Heart right ventricle (tissue), 16 donors: ENCODE results near the gene IGF1R. TPM values are rescaled to one million over a fixed set of nuclear protein-coding genes. Genes with fewer than 3 reads are reported as not detected.

Experiments used
- ATAC-seq, 8 donors: fragments of 200-7000 bp; cut with Tn5 transposase; one replicate each; pipeline ENCODE4 v1.9.1; 2020; ENCODE audit warnings: mild to moderate bottlenecking in 8 of 8, moderate library complexity in 8 of 8, moderate number of reproducible peaks in 1 of 8
- DNase-seq, 2 donors: peaks; one replicate each; pipeline ENCODE4 v3.0.0-alpha.2; 2020
- H3K27ac ChIP-seq, 10 donors: fragments of 200-600 bp; sonication (generic) in 2 of 10; one replicate each; pipeline versions ENCODE4 v1.5.0 to v1.8.0; 2020 to 2022; ENCODE audit warnings: mild to moderate bottlenecking in 3 of 10
- H3K27me3 ChIP-seq, 7 donors: fragments of 200-600 bp; one replicate each; pipeline ENCODE4 v1.8.0; 2021 to 2022; ENCODE audit warnings: mild to moderate bottlenecking in 2 of 7
- H3K36me3 ChIP-seq, 9 donors: fragments of 200-600 bp; sonication (generic) in 1 of 9; one replicate each; pipeline versions ENCODE4 v1.5.0 to v1.8.0; 2020 to 2022; ENCODE audit warnings: mild to moderate bottlenecking in 2 of 9
- H3K4me1 ChIP-seq, 9 donors: fragments of 200-600 bp; sonication (generic) in 1 of 9; one replicate each; pipeline versions ENCODE4 v1.5.0 to v1.8.0; 2020 to 2022; ENCODE audit warnings: mild to moderate bottlenecking in 4 of 9
- H3K4me3 ChIP-seq, 10 donors: fragments of 200-600 bp; sonication (generic) in 2 of 10; one replicate each; pipeline versions ENCODE4 v1.5.0 to v1.8.0; 2020 to 2022; ENCODE audit warnings: mild to moderate bottlenecking in 7 of 10, moderate library complexity in 2 of 10
- H3K9me3 ChIP-seq, 11 donors: fragments of 200-600 bp in 10 of 11; sonication (generic) in 2 of 11; one replicate each; pipeline versions ENCODE4 v1.5.0 to v1.8.0; 2013 to 2022; ENCODE audit warnings: mild to moderate bottlenecking in 2 of 11, control low read depth in 1 of 11, moderate library complexity in 1 of 11
- CTCF ChIP-seq, 9 donors: fragments of 200-600 bp; sonication (generic) in 2 of 9; IDR thresholded peaks; one replicate each; pipeline versions ENCODE4 v1.5.0 to v1.8.0; 2021 to 2022; ENCODE audit warnings: antibody characterized with exemption in 9 of 9, mild to moderate bottlenecking in 5 of 9, moderate library complexity in 1 of 9
- WGBS, 2 donors: extraction: QIAGEN DNeasy Blood & Tissue Kit; methylation state at CpG; one replicate each; pipeline ENCODE4 v1.1.7; 2013; ENCODE audit warnings: inconsistent platforms in 1 of 2; 5-methylcytosine and 5-hydroxymethylcytosine counted together
- intact Hi-C, 10 donors: fragments of 100-400 bp; cut with DNase I; formaldehyde crosslinking; loops; one replicate each; pipeline versions ENCODE4 v1.11.1 to v1.14.2; 2022
- polyA plus RNA-seq, 2 donors: library from polyadenylated mRNA; stranded (reverse); fragments of 200-250 nt; gene quantifications; one replicate each; pipeline ENCODE4 v1.2.3, GENCODE V29; 2013
- total RNA-seq, 10 donors: library from RNA; stranded (reverse); fragmentation: NEBNext Ultra II Directional in 3 of 10; extraction: Animal tissue kit (Norgen Biotek cat#: 25700) in 3 of 10; gene quantifications; one replicate each; pipeline versions ENCODE4 v1.2.1 to v1.2.4, GENCODE V29; 2021 to 2023
- donor health status: Arrhythmogenic right ventricular cardiomyopathy.
- donor health status: ischemic (EF 13 %, LVEDD 7.1; RV severe dilation, severe dysfunction).
- donor health status: healthy with polysubstance abuse.
- donor health status: DM: no; HTN: yes; CAD: no.
- donor health status: DM: no; HTN: no; CAD: no.
- donor health status: ischemic (EF 25% LVEDD 6.9; RV normal size, moderate dysfunction).
- donor health status: ischemic (EF 25% LVEDD 5.7; RV mildly dilated, moderate dysfunction).
- donor health status: healthy.
- donor health status: DM: yes; HTN: yes; CAD: no.
- donor health status: Ischemic cardiomyopathy.
- donor health status: ischemic (EF 35%, LVEDD 5.7; RV mildly dilated, moderate dysfunction).
- donor health status: nonischemic (EF 11% LVEDD 7.7; RV severe dilation, severe dysfunction).
- donor health status: DM: yes; HTN: yes; CAD: no.
- donor health status: PGD.
- donor health status: ischemic (EF 29% LVEDD 5.4; RV normal size, mild dysfunction).
- donor health status: nonischemic (EF 23%, LVEDD 6.1; RV moderate dilation, normal function).

IGF1R gene
- total and polyA plus RNA-seq, 12 donors, result 3.4 to 88.2 (median 45.9) TPM

- Histone ChIP-seq H3K36me3 (no peaks in the 10 kb centered on the region), H3K27ac (no peak overlapping the region), H3K4me1 (peaks cover 0 to 64% (median 36%) of the 10 kb centered on the region in 9 donors), H3K9me3 (no peaks in the 10 kb centered on the region), H3K27me3 (no peaks in the 10 kb centered on the region), H3K4me3 (no peak overlapping the region)
- intact Hi-C loops, result no loop called here
- TF ChIP-seq CTCF (IDR thresholded peaks at IDR 0.05), result no peak
- no peak for DNase-seq
- 94 to 96% methylated on average over 6 of the region's 6 CpGs for WGBS, 2 donors
- no peak for ATAC-seq
These were observed 94.8 kb downstream of the IGF1R start for GRCh38 chr15:98743177-98743576.

DNA sequence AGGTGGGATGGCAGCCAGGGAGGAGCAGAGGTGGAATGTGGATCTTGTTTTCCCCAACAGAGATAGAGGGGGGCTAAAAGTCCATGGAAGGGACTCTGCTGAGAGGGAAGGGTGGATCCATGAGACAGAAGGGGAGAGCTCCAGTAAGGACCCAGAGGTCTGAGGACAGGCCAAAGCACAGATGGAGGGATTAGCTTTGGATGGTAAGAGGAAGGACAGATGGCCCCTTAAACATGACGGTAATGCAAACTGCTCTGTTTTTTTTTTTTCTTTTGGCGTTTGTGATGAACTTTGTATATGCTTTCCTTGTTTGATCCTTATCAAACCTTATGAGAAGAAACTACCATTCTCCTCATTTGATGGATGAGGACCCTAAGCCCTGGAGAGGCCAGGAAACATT is 96.2 kb downstream of the IGF1R start:
- 70 to 80% methylated on average over 2 of the region's 2 CpGs for WGBS, 2 donors

GRCh38 chr15:98745179-98745578 is 96.8 kb downstream of the IGF1R start:
- Histone ChIP-seq H3K27me3 (no peaks in the 10 kb centered on the region), H3K36me3 (no peaks in the 10 kb centered on the region), H3K4me3 (no peak overlapping the region), H3K4me1 (peaks cover 0 to 66% (median 28%) of the 10 kb centered on the region in 9 donors), H3K27ac (no peak overlapping the region), H3K9me3 (no peaks in the 10 kb centered on the region)
- intact Hi-C loops, result no loop called here
- TF ChIP-seq CTCF (IDR thresholded peaks at IDR 0.05), result no peak
- DNase-seq (no peak), ATAC-seq (no peak)
- WGBS, 2 donors, result 74 to 89% methylated on average over 3 of the region's 3 CpGs

More for the DNA sequence above, 96.2 kb downstream of the IGF1R start:
- H3K4me3 ChIP-seq, result no peak overlapping the region
- DNase-seq (no peak), ATAC-seq (no peak)
- no peak for TF ChIP-seq CTCF (IDR thresholded peaks at IDR 0.05)
- no peak overlapping the region for H3K27ac ChIP-seq
- intact Hi-C loops, result no loop called here
- H3K27me3 ChIP-seq, result no peaks in the 10 kb centered on the region
- no peaks in the 10 kb centered on the region for H3K36me3 ChIP-seq
- H3K4me1 ChIP-seq, result peaks cover 0 to 64% (median 31%) of the 10 kb centered on the region in 9 donors
- H3K9me3 ChIP-seq, result no peaks in the 10 kb centered on the region

DNA sequence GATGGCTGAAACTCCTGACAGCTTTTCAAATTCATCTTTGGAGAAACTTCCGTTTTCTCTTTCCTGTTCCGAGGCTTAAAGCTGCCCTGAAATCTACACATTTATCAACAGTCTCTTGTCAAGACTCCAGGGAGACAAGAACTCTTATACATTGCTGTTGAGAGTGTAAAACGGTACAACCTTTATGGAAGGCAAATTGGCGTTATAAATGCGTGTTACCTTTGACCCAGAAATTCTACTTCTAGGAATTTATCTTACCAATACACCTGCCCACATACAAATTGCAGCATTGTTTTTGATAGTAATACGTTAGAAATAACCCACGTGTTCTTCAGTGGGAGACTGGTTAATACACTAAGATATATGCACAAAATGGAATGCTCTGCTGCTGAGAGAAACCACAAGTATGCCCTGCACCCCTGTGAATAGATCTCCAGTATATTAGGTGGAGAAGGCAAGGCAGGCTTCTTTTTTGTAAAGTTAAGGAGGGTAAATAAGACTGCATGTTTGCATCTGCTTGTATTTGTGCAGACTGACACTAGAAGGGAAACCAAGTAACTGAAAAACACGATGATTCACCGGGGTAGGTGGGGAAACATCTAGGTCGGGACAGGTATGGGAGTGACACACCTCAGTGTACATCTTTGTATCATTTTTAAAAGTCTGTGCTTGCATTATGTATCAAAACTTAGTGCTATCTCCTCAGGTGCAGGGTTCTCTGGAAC is 97.5 kb downstream of the IGF1R start:
- H3K9me3 ChIP-seq, result no peaks in the 10 kb centered on the region
- no peak overlapping the region for H3K4me3 ChIP-seq
- intact Hi-C loops, result no loop called here
- ATAC-seq, result no peak
- no peaks in the 10 kb centered on the region for H3K36me3 ChIP-seq
- peaks cover 0 to 61% (median 23%) of the 10 kb centered on the region in 9 donors for H3K4me1 ChIP-seq
- no peak overlapping the region for H3K27ac ChIP-seq
- WGBS, 2 donors, result 63 to 72% methylated on average over 10 of the region's 10 CpGs
- H3K27me3 ChIP-seq, result no peaks in the 10 kb centered on the region
- TF ChIP-seq CTCF (IDR thresholded peaks at IDR 0.05), result no peak
- no peak for DNase-seq
